C4-2B (cell line): ENCODE results near the gene CDH23.

ENCODE experiments used
- CTCF ChIP-seq: fragments of 450-650 bp; conservative IDR thresholded peaks from 2 replicates; pipeline ENCODE4 v1.5.1; 2017; ENCODE audit warnings: mild to moderate bottlenecking
- ZFX ChIP-seq: fragments of 450-650 bp; IDR thresholded peaks from 2 replicates; pipeline ENCODE4 v1.6.1; 2017

- TF ChIP-seq CTCF, result no peak
- no peak for TF ChIP-seq ZFX
These were observed 297.8 kb downstream of the CDH23 start for GRCh38 chr10:71694567-71694968.
